Measurements from ENCODE around the gene EDAR.

Gene EDAR

GRCh38 chr2:108958002-108958401 is 31.0 kb downstream of the EDAR start:
- DNase-seq (ENCODE audit: low spot score in 2 of 2) (no peak), ATAC-seq (replicated peaks; ENCODE audit: extremely low read depth, poor library complexity, severe bottlenecking) (no peak)
- no peaks in the 10 kb centered on the region for H3K27me3 Mint-ChIP-seq
- H3K27ac Mint-ChIP-seq (ENCODE audit: low read depth) = no peak overlapping the region
- no peaks in the 10 kb centered on the region for H3K4me1 Mint-ChIP-seq
- peak overlapping the region; percentile 11 for H3K4me3 Mint-ChIP-seq
- no peaks in the 10 kb centered on the region for H3K9me3 Mint-ChIP-seq
- H3K36me3 Mint-ChIP-seq (ENCODE audit: insufficient read depth) = no peaks in the 10 kb centered on the region

GRCh38 chr2:108956375-108956774 is 32.6 kb downstream of the EDAR start:
- H3K27ac Mint-ChIP-seq (ENCODE audit: low read depth) = no peak overlapping the region
- ATAC-seq (replicated peaks; ENCODE audit: extremely low read depth, poor library complexity, severe bottlenecking) = no peak

GRCh38 chr2:108950369-108951135 is 38.5 kb downstream of the EDAR start:
- H3K36me3 Mint-ChIP-seq (ENCODE audit: insufficient read depth) = no peaks in the 10 kb centered on the region
- H3K4me1 Mint-ChIP-seq = no peaks in the 10 kb centered on the region
- ATAC-seq (replicated peaks; ENCODE audit: extremely low read depth, poor library complexity, severe bottlenecking) = no peak
- no peak for DNase-seq (ENCODE audit: low spot score in 2 of 2)
- no peaks in the 10 kb centered on the region for H3K27me3 Mint-ChIP-seq
- H3K27ac Mint-ChIP-seq (ENCODE audit: low read depth) = no peak overlapping the region
- H3K4me3 Mint-ChIP-seq = no peak overlapping the region
- H3K9me3 Mint-ChIP-seq = peaks cover 20% of the 10 kb centered on the region

More at GRCh38 chr2:108956375-108956774, 32.6 kb downstream of the EDAR start:
- H3K4me1 Mint-ChIP-seq = no peaks in the 10 kb centered on the region
- H3K9me3 Mint-ChIP-seq = no peaks in the 10 kb centered on the region
- H3K27me3 Mint-ChIP-seq = no peaks in the 10 kb centered on the region
- DNase-seq (ENCODE audit: low spot score in 2 of 2) = no peak
- no peaks in the 10 kb centered on the region for H3K36me3 Mint-ChIP-seq (ENCODE audit: insufficient read depth)
- no peak overlapping the region for H3K4me3 Mint-ChIP-seq

- H3K27ac Mint-ChIP-seq (ENCODE audit: low read depth) = no peak overlapping the region
- no peaks in the 10 kb centered on the region for H3K27me3 Mint-ChIP-seq
- ATAC-seq (replicated peaks; ENCODE audit: extremely low read depth, poor library complexity, severe bottlenecking) (no peak), DNase-seq (ENCODE audit: low spot score in 2 of 2) (no peak)
- H3K36me3 Mint-ChIP-seq (ENCODE audit: insufficient read depth) = no peaks in the 10 kb centered on the region
- H3K4me1 Mint-ChIP-seq = no peaks in the 10 kb centered on the region
- no peak overlapping the region for H3K4me3 Mint-ChIP-seq
- H3K9me3 Mint-ChIP-seq = peaks cover 20% of the 10 kb centered on the region
These were observed 39.4 kb downstream of the EDAR start for GRCh38 chr2:108949316-108950239.

GRCh38 chr2:108947271-108947907 is 41.6 kb downstream of the EDAR start:
- H3K27me3 Mint-ChIP-seq = no peaks in the 10 kb centered on the region

GRCh38 chr2:108946442-108946841 is 42.6 kb downstream of the EDAR start:
- no peaks in the 10 kb centered on the region for H3K36me3 Mint-ChIP-seq (ENCODE audit: insufficient read depth)
- no peaks in the 10 kb centered on the region for H3K4me1 Mint-ChIP-seq
- H3K27ac Mint-ChIP-seq (ENCODE audit: low read depth) = no peak overlapping the region
- no peaks in the 10 kb centered on the region for H3K27me3 Mint-ChIP-seq
- H3K4me3 Mint-ChIP-seq = no peak overlapping the region
- DNase-seq (ENCODE audit: low spot score in 2 of 2) (no peak), ATAC-seq (replicated peaks; ENCODE audit: extremely low read depth, poor library complexity, severe bottlenecking) (no peak)
- peaks cover 20% of the 10 kb centered on the region for H3K9me3 Mint-ChIP-seq

More at GRCh38 chr2:108947271-108947907, 41.6 kb downstream of the EDAR start:
- H3K27ac Mint-ChIP-seq (ENCODE audit: low read depth) = no peak overlapping the region
- peaks cover 20% of the 10 kb centered on the region for H3K9me3 Mint-ChIP-seq
- ATAC-seq (replicated peaks; ENCODE audit: extremely low read depth, poor library complexity, severe bottlenecking) = no peak
- H3K36me3 Mint-ChIP-seq (ENCODE audit: insufficient read depth) = no peaks in the 10 kb centered on the region
- no peaks in the 10 kb centered on the region for H3K4me1 Mint-ChIP-seq
- DNase-seq (ENCODE audit: low spot score in 2 of 2) = no peak
- H3K4me3 Mint-ChIP-seq = no peak overlapping the region

GRCh38 chr2:108945969-108946368 is 43.1 kb downstream of the EDAR start:
- H3K27ac Mint-ChIP-seq (ENCODE audit: low read depth) = no peak overlapping the region
- H3K9me3 Mint-ChIP-seq = peaks cover 20% of the 10 kb centered on the region
- no peaks in the 10 kb centered on the region for H3K4me1 Mint-ChIP-seq
- no peaks in the 10 kb centered on the region for H3K27me3 Mint-ChIP-seq
- no peaks in the 10 kb centered on the region for H3K36me3 Mint-ChIP-seq (ENCODE audit: insufficient read depth)
- H3K4me3 Mint-ChIP-seq = no peak overlapping the region
- DNase-seq (ENCODE audit: low spot score in 2 of 2) (no peak), ATAC-seq (replicated peaks; ENCODE audit: extremely low read depth, poor library complexity, severe bottlenecking) (no peak)

GRCh38 chr2:108944601-108945331 is 44.3 kb downstream of the EDAR start:
- H3K9me3 Mint-ChIP-seq = peaks cover 20% of the 10 kb centered on the region
- no peak for ATAC-seq (replicated peaks; ENCODE audit: extremely low read depth, poor library complexity, severe bottlenecking)
- H3K27ac Mint-ChIP-seq (ENCODE audit: low read depth) = no peak overlapping the region

GRCh38 chr2:108943751-108944150 is 45.3 kb downstream of the EDAR start:
- ATAC-seq (replicated peaks; ENCODE audit: extremely low read depth, poor library complexity, severe bottlenecking) = no peak
- H3K4me3 Mint-ChIP-seq = no peak overlapping the region

More at GRCh38 chr2:108944601-108945331, 44.3 kb downstream of the EDAR start:
- Mint-ChIP-seq H3K4me1 (no peaks in the 10 kb centered on the region), H3K4me3 (no peak overlapping the region), H3K27me3 (no peaks in the 10 kb centered on the region), H3K36me3 (ENCODE audit: insufficient read depth) (no peaks in the 10 kb centered on the region)
- DNase-seq (ENCODE audit: low spot score in 2 of 2) = no peak

GRCh38 chr2:108942888-108943287 is 46.1 kb downstream of the EDAR start:
- H3K36me3 Mint-ChIP-seq (ENCODE audit: insufficient read depth) = no peaks in the 10 kb centered on the region
- peaks cover 12% of the 10 kb centered on the region for H3K9me3 Mint-ChIP-seq
- no peak overlapping the region for H3K27ac Mint-ChIP-seq (ENCODE audit: low read depth)
- no peak for ATAC-seq (replicated peaks; ENCODE audit: extremely low read depth, poor library complexity, severe bottlenecking)
- peaks cover 7% of the 10 kb centered on the region for H3K27me3 Mint-ChIP-seq
- H3K4me3 Mint-ChIP-seq = no peak overlapping the region
- DNase-seq (ENCODE audit: low spot score in 2 of 2) = no peak
- no peaks in the 10 kb centered on the region for H3K4me1 Mint-ChIP-seq

More at GRCh38 chr2:108943751-108944150, 45.3 kb downstream of the EDAR start:
- H3K27me3 Mint-ChIP-seq = peaks cover 7% of the 10 kb centered on the region
- H3K27ac Mint-ChIP-seq (ENCODE audit: low read depth) = no peak overlapping the region
- H3K36me3 Mint-ChIP-seq (ENCODE audit: insufficient read depth) = no peaks in the 10 kb centered on the region
- H3K9me3 Mint-ChIP-seq = peaks cover 20% of the 10 kb centered on the region
- DNase-seq (ENCODE audit: low spot score in 2 of 2) = no peak
- H3K4me1 Mint-ChIP-seq = no peaks in the 10 kb centered on the region

GRCh38 chr2:108942231-108942825 is 46.7 kb downstream of the EDAR start:
- no peak overlapping the region for H3K27ac Mint-ChIP-seq (ENCODE audit: low read depth)
- H3K9me3 Mint-ChIP-seq = peaks cover 10% of the 10 kb centered on the region
- H3K4me1 Mint-ChIP-seq = no peaks in the 10 kb centered on the region
- ATAC-seq (replicated peaks; ENCODE audit: extremely low read depth, poor library complexity, severe bottlenecking) (no peak), DNase-seq (ENCODE audit: low spot score in 2 of 2) (no peak)
- no peaks in the 10 kb centered on the region for H3K36me3 Mint-ChIP-seq (ENCODE audit: insufficient read depth)
- no peak overlapping the region for H3K4me3 Mint-ChIP-seq
- peaks cover 7% of the 10 kb centered on the region for H3K27me3 Mint-ChIP-seq

GRCh38 chr2:108941767-108942166 is 47.3 kb downstream of the EDAR start:
- Mint-ChIP-seq H3K27ac (ENCODE audit: low read depth) (no peak overlapping the region), H3K27me3 (peaks cover 7% of the 10 kb centered on the region), H3K4me1 (no peaks in the 10 kb centered on the region), H3K4me3 (no peak overlapping the region), H3K36me3 (ENCODE audit: insufficient read depth) (no peaks in the 10 kb centered on the region), H3K9me3 (peaks cover 6% of the 10 kb centered on the region)
- DNase-seq (ENCODE audit: low spot score in 2 of 2) = no peak
- ATAC-seq (replicated peaks; ENCODE audit: extremely low read depth, poor library complexity, severe bottlenecking) = no peak

Data from central memory CD8-positive, alpha-beta T cell (primary cell).